HepG2 (cell line): ENCODE measurements around the gene NOP9. TPM values are rescaled to one million over a fixed set of nuclear protein-coding genes. Genes with fewer than 3 reads are reported as not detected.

Source experiments
- FOXK1 ChIP-seq: sonication (generic); formaldehyde crosslinking; IDR thresholded peaks from 2 replicates; pipeline ENCODE4 v1.4.0; 2020; ENCODE audit warnings: low read depth, missing genetic modification reagents, borderline replicate concordance
- FOXP1 ChIP-seq, 2 experiments: fragments of 450-650 bp in 1 of 2; IDR thresholded peaks; 2 replicates each; pipeline ENCODE4 v1.6.1; 2017 to 2018; ENCODE audit warnings: antibody characterized with exemption in 1 of 2
- HOXD1 ChIP-seq: sonication (generic); formaldehyde crosslinking; IDR thresholded peaks from 2 replicates; pipeline ENCODE4 v1.5.0; 2020; ENCODE audit warnings: missing genetic modification reagents
- KLF16 ChIP-seq, 2 experiments: sonication (generic) in 1 of 2; formaldehyde crosslinking in 1 of 2; IDR thresholded peaks; 2 replicates each; pipeline versions ENCODE4 v1.6.1 to v1.8.0; 2016 to 2023; ENCODE audit warnings: missing genetic modification reagents in 2 of 2, missing compliant biosample characterization in 1 of 2
- MATR3 ChIP-seq: sonication (generic); formaldehyde crosslinking; IDR thresholded peaks from 2 replicates; pipeline ENCODE4 v1.4.0; 2020; ENCODE audit warnings: missing genetic modification reagents
- NR2F2 ChIP-seq: IDR thresholded peaks from 2 replicates; pipeline ENCODE4 v1.6.1; 2012; ENCODE audit warnings: low read depth, inconsistent platforms, borderline replicate concordance
- PLRG1 ChIP-seq: fragments of 450-650 bp; conservative IDR thresholded peaks from 2 replicates; pipeline ENCODE4 v1.6.1; 2016
- SAFB2 ChIP-seq: sonication (generic); formaldehyde crosslinking; IDR thresholded peaks from 2 replicates; pipeline ENCODE4 v1.5.1; 2020; ENCODE audit warnings: missing genetic modification reagents, low read depth, mild to moderate bottlenecking, borderline replicate concordance
- ZMYM4 ChIP-seq: sonication (generic); formaldehyde crosslinking; IDR thresholded peaks from 2 replicates; pipeline ENCODE4 v1.8.1; 2023; ENCODE audit warnings: mild to moderate bottlenecking, missing genetic modification reagents
- ZNF205 ChIP-seq: IDR thresholded peaks from 2 replicates; pipeline ENCODE4 v1.6.1; 2018; ENCODE audit warnings: missing biosample characterization, missing genetic modification reagents
- ZNF563 ChIP-seq: sonication (generic); formaldehyde crosslinking; IDR thresholded peaks from 2 replicates; pipeline ENCODE4 v1.8.0; 2022; ENCODE audit warnings: mild to moderate bottlenecking, moderate library complexity, missing genetic modification reagents
- polyA plus RNA-seq, 8 experiments: library from polyadenylated mRNA; depleted of rRNA in 3 of 8; stranded (reverse) in 7 of 8; unstranded in 1 of 8; fragments of >200 nt; fragmentation: Illumina TruSeq in 4 of 8; extraction: Trizol in 4 of 8; gene quantifications; 2 replicates each; pipeline versions ENCODE4 v1.2.1 to v1.2.3, GENCODE V29; 2011 to 2016; ENCODE audit warnings: low read depth in 4 of 8, missing spikeins in 1 of 8, mixed read lengths in 1 of 8; ENCODE audit not compliant: insufficient read depth in 1 of 8
- total RNA-seq, 5 experiments: library from RNA; depleted of rRNA; stranded (reverse); fragments of >200 nt; fragmentation: Illumina TruSeq; extraction: Trizol; gene quantifications; 2 replicates each; pipeline ENCODE4 v1.2.3, GENCODE V29; 2016; ENCODE audit warnings: low read depth in 1 of 5
- TF ChIP-seq, protein P1 (sequence below): sonication (generic); formaldehyde crosslinking; IDR thresholded peaks from 2 replicates; pipeline ENCODE4 v1.4.0; 2020; ENCODE audit warnings: missing genetic modification reagents
- TF ChIP-seq, protein P2 (sequence below): sonication (generic); formaldehyde crosslinking; IDR thresholded peaks from 2 replicates; pipeline ENCODE4 v1.5.1; 2020; ENCODE audit warnings: mild to moderate bottlenecking, missing genetic modification reagents, borderline replicate concordance
- TF ChIP-seq, protein P3 (sequence below): sonication (generic); formaldehyde crosslinking; IDR thresholded peaks from 2 replicates; pipeline ENCODE4 v1.4.0; 2020; ENCODE audit warnings: mild to moderate bottlenecking, missing genetic modification reagents

The NOP9 gene
- total and polyA plus RNA-seq, 2 of the 13 experiments (the other 11 are each of a cell fraction or from before 2014, with no cell fraction given), result 24.5 to 61.6 TPM

DNA sequence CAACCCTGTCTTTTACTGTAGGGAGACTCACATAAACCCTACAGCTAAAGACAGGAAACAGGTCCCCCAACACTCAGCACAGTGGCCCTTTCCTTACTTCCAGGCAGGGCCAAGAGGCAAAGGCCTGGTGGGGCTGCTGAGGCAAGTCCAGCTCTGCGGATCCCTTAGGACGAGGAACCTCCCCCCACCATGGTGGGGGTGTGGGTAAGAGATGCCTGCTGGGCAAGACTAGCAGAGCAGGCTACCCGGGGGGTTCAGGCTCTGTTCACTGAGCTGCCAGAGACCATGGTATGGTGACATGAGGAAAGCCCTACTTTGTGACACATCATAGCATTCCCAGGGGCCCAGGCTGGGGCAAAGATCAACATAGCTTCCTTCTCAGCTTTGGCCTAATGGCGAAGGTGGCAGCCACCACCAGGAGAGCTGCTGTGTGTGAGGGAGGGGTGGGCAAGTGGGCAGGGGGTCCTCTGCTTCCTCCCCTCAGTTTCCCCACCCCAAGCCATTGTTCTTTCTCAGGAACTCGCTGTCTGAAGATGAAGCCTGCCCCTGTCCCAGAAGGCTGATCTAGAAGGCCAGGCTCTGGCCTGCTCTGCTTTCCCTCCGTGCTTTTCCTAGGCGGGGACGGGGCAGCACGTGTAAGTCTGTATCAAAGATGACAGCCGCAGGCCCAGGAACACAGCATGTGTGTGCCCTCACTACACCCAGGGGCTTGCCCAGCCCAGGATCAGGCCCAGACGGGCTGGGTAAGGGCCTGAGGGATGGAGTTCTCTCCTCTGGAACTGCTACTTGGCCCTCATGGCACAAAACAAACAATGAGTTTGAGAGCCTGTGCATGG is 47.1 kb upstream of the NOP9 start (continued):
- no peak; the same call in 1 of the 2 replicates for TF ChIP-seq ZMYM4 (CRISPR knock-in tag)
- TF ChIP-seq ZNF563 (CRISPR knock-in tag), result no peak
- peak; percentile 86; the same call in 1 of the 2 replicates for TF ChIP-seq FOXK1 (CRISPR knock-in tag)
- peak; percentile 46; the same call in 1 of the 2 replicates for TF ChIP-seq NR2F2
- TF ChIP-seq PLRG1, result no peak
- peak; percentile 92 for TF ChIP-seq SAFB2 (CRISPR knock-in tag)
- TF ChIP-seq, protein P1, sequence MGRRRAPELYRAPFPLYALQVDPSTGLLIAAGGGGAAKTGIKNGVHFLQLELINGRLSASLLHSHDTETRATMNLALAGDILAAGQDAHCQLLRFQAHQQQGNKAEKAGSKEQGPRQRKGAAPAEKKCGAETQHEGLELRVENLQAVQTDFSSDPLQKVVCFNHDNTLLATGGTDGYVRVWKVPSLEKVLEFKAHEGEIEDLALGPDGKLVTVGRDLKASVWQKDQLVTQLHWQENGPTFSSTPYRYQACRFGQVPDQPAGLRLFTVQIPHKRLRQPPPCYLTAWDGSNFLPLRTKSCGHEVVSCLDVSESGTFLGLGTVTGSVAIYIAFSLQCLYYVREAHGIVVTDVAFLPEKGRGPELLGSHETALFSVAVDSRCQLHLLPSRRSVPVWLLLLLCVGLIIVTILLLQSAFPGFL (CRISPR knock-in tag), result no peak
- no peak for TF ChIP-seq KLF16 (CRISPR knock-in tag; IDR thresholded peaks at IDR 0.05)
- TF ChIP-seq MATR3 (CRISPR knock-in tag), result no peak
- TF ChIP-seq, protein P2, sequence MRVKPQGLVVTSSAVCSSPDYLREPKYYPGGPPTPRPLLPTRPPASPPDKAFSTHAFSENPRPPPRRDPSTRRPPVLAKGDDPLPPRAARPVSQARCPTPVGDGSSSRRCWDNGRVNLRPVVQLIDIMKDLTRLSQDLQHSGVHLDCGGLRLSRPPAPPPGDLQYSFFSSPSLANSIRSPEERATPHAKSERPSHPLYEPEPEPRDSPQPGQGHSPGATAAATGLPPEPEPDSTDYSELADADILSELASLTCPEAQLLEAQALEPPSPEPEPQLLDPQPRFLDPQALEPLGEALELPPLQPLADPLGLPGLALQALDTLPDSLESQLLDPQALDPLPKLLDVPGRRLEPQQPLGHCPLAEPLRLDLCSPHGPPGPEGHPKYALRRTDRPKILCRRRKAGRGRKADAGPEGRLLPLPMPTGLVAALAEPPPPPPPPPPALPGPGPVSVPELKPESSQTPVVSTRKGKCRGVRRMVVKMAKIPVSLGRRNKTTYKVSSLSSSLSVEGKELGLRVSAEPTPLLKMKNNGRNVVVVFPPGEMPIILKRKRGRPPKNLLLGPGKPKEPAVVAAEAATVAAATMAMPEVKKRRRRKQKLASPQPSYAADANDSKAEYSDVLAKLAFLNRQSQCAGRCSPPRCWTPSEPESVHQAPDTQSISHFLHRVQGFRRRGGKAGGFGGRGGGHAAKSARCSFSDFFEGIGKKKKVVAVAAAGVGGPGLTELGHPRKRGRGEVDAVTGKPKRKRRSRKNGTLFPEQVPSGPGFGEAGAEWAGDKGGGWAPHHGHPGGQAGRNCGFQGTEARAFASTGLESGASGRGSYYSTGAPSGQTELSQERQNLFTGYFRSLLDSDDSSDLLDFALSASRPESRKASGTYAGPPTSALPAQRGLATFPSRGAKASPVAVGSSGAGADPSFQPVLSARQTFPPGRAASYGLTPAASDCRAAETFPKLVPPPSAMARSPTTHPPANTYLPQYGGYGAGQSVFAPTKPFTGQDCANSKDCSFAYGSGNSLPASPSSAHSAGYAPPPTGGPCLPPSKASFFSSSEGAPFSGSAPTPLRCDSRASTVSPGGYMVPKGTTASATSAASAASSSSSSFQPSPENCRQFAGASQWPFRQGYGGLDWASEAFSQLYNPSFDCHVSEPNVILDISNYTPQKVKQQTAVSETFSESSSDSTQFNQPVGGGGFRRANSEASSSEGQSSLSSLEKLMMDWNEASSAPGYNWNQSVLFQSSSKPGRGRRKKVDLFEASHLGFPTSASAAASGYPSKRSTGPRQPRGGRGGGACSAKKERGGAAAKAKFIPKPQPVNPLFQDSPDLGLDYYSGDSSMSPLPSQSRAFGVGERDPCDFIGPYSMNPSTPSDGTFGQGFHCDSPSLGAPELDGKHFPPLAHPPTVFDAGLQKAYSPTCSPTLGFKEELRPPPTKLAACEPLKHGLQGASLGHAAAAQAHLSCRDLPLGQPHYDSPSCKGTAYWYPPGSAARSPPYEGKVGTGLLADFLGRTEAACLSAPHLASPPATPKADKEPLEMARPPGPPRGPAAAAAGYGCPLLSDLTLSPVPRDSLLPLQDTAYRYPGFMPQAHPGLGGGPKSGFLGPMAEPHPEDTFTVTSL (CRISPR knock-in tag), result no peak
- no peak; the same call in none of the 2 replicates for TF ChIP-seq HOXD1
- TF ChIP-seq FOXP1 (IDR thresholded peaks at IDR 0.05), result no peak
- no peak; the same call in 1 of the 2 replicates for TF ChIP-seq FOXP1 (CRISPR knock-in tag; IDR thresholded peaks at IDR 0.05)
- 0 out of 2 replicates have a peak, but pooled peaks have one; percentile 31 for TF ChIP-seq ZNF205 (CRISPR knock-in tag)
- TF ChIP-seq, protein P3, sequence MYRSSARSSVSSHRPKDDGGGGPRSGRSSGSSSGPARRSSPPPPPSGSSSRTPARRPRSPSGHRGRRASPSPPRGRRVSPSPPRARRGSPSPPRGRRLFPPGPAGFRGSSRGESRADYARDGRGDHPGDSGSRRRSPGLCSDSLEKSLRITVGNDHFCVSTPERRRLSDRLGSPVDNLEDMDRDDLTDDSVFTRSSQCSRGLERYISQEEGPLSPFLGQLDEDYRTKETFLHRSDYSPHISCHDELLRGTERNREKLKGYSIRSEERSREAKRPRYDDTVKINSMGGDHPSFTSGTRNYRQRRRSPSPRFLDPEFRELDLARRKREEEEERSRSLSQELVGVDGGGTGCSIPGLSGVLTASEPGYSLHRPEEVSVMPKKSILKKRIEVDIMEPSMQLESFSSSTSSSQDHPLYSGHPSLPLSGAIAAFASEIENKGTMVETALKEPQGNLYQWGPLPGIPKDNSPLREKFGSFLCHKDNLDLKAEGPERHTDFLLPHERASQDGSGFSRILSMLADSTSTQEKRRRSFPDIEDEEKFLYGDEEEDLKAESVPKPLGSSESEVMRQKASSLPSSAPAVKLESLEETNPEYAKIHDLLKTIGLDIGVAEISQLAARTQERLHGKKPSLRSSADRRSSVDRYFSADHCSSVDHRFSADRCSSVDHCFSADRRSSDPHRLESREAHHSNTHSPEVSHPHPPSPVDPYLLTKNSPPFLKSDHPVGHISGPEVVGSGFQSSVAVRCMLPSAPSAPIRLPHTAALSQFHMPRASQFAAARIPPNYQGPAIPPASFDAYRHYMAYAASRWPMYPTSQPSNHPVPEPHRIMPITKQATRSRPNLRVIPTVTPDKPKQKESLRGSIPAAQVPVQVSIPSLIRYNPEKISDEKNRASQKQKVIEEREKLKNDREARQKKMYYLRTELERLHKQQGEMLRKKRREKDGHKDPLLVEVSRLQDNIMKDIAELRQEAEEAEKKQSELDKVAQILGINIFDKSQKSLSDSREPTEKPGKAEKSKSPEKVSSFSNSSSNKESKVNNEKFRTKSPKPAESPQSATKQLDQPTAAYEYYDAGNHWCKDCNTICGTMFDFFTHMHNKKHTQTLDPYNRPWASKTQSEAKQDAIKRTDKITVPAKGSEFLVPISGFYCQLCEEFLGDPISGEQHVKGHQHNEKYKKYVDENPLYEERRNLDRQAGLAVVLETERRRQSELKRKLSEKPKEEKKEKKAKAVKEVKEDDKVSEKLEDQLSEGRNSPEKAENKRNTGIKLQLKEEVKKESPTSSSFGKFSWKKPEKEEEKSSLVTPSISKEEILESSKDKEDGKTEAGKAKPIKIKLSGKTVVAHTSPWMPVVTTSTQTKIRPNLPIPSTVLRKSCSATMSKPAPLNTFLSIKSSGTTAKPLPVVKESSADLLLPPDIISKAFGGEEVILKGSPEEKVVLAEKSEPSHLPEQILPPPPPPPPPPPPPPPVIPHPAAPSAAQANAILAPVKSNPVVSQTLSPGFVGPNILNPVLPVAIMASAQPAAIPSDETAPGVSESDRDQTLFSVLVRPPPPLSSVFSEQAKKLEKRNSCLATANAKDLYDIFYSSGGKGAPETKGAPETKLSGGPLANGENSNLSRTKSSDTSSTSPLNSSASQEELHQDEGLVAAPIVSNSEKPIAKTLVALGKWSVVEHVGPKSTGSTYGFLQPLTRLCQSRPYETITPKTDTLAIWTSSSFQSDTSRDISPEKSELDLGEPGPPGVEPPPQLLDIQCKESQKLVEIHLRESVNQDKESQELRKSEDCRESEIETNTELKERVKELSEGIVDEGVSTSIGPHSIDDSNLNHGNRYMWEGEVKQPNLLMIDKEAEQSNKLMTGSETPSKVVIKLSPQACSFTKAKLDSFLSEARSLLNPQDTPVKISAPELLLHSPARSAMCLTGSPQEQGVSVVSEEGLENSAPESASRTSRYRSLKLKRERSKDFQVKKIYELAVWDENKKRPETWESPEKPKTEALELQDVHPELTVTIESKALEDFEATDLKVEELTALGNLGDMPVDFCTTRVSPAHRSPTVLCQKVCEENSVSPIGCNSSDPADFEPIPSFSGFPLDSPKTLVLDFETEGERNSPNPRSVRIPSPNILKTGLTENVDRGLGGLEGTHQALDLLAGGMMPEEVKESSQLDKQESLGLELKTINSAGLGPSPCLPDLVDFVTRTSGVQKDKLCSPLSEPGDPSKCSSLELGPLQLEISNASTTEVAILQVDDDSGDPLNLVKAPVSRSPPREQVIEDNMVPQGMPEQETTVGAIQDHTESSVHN (CRISPR knock-in tag), result no peak
